K562 (cell line): ENCODE results near the gene NFS1. TPM values are rescaled to one million over a fixed set of nuclear protein-coding genes. Genes with fewer than 3 reads are reported as not detected.

Source experiments
- ATAC-seq: fragments of 200-7000 bp; cut with Tn5 transposase; 3 replicates; pipeline ENCODE4 v1.9.1; 2020; ENCODE audit warnings: moderate library complexity
- BruUV-seq: library from RNA; stranded (reverse); fragments of 400-500 nt; replicated peaks from 2 replicates; lab custom pipeline; 2021; lab: Mats Ljungman, UMichigan
- CTCF ChIA-PET: fragments of 300-600 bp; formaldehyde crosslinking; extraction: SDS; loops from one replicate; lab custom pipeline; 2021; ENCODE audit warnings: low intra/inter-chr PET ratio; lab: Yijun Ruan, JAX
- POLR2A ChIA-PET: fragments of 300-600, 350-650 bp; sonication (Branson Sonifier 250); formaldehyde crosslinking; extraction: SDS; loops from one replicate; lab custom pipeline; 2021; ENCODE audit warnings: antibody characterized with exemption, inconsistent platforms; lab: Yijun Ruan, JAX
- DNase-seq, 4 experiments: peaks; one replicate each; pipeline versions ENCODE4 v3.0.0 to v3.0.0-alpha.2; 2011 to 2018; ENCODE audit warnings: low spot score in 3 of 4, mixed read lengths in 3 of 4; ENCODE audit errors: extremely low read depth in 1 of 4
- FAIRE-seq: peaks from 2 replicates; lab custom pipeline; 2011; peaks lifted over from hg19 to GRCh38; lab: Jason Lieb, UNC
- H2AFZ ChIP-seq: 2 replicates; pipeline ENCODE4 v1.6.0; 2011; ENCODE audit warnings: low read depth, low read length, control low read depth, inconsistent platforms
- H3K27ac ChIP-seq: fragments of 200-600 bp; 3 replicates; pipeline ENCODE4 v1.8.0; 2011; ENCODE audit warnings: low read depth, mild to moderate bottlenecking, control low read depth, inconsistent platforms, low read length, moderate library complexity, mixed read lengths; ENCODE audit errors: extremely low read depth
- H3K27me3 ChIP-seq, 2 experiments: fragments of 300-600 bp in 1 of 2; 2 replicates in 1 of 2; 3 replicates in 1 of 2; pipeline versions ENCODE4 v1.6.0 to v1.8.0; 2011; ENCODE audit warnings: inconsistent platforms in 2 of 2, low read length in 2 of 2, mild to moderate bottlenecking in 1 of 2, mixed read lengths in 1 of 2, moderate library complexity in 1 of 2; ENCODE audit not compliant: control insufficient read depth in 2 of 2, insufficient read depth in 2 of 2
- H3K36me3 ChIP-seq: fragments of 300-600 bp; 3 replicates; pipeline ENCODE4 v1.8.0; 2011; ENCODE audit warnings: mild to moderate bottlenecking, low read length, inconsistent platforms; ENCODE audit not compliant: control insufficient read depth, insufficient read depth
- H3K4me1 ChIP-seq, 2 experiments: fragments of 200-600 bp in 1 of 2; replicated peaks in 1 of 2; 2 replicates in 1 of 2; 3 replicates in 1 of 2; pipeline versions ENCODE4 v1.5.1 to v1.8.0; 2011; ENCODE audit warnings: inconsistent platforms in 2 of 2, low read length in 2 of 2, mild to moderate bottlenecking in 1 of 2, mixed read lengths in 1 of 2, moderate library complexity in 1 of 2; ENCODE audit not compliant: control insufficient read depth in 2 of 2, insufficient read depth in 2 of 2
- H3K4me2 ChIP-seq: 2 replicates; pipeline ENCODE4 v1.6.1; 2011; ENCODE audit warnings: low read length, control low read depth, inconsistent platforms, mixed read lengths; ENCODE audit not compliant: insufficient read depth
- H3K4me3 ChIP-seq: fragments of 200-600 bp; sonication (generic), shearing (Covaris generic); 2 replicates; pipeline ENCODE4 v1.5.1; 2016; ENCODE audit warnings: control low read depth, inconsistent platforms
- H3K79me2 ChIP-seq: fragments of 200-600 bp; 3 replicates; pipeline ENCODE4 v1.8.0; 2011; ENCODE audit warnings: low read length, inconsistent platforms; ENCODE audit not compliant: control insufficient read depth, insufficient read depth
- H3K9ac ChIP-seq, 2 experiments: 2 replicates each; pipeline versions ENCODE4 v1.6.0 to v1.6.1; 2011; ENCODE audit warnings: low read depth in 2 of 2, low read length in 2 of 2, control low read depth in 1 of 2, inconsistent platforms in 1 of 2, mild to moderate bottlenecking in 1 of 2, mixed read lengths in 1 of 2; ENCODE audit not compliant: insufficient read depth in 1 of 2
- H3K9me1 ChIP-seq: one replicate; pipeline ENCODE4 v1.6.0; 2011; ENCODE audit warnings: inconsistent platforms, mild to moderate bottlenecking, low read length, moderate library complexity; ENCODE audit not compliant: control insufficient read depth, insufficient read depth
- H3K9me3 ChIP-seq: replicated peaks from 2 replicates; pipeline ENCODE4 v1.5.1; 2011; ENCODE audit warnings: low read depth, low read length, inconsistent platforms; ENCODE audit not compliant: control insufficient read depth, insufficient read depth
- H4K20me1 ChIP-seq: replicated peaks from 2 replicates; pipeline ENCODE4 v1.6.1; 2011; ENCODE audit warnings: low read length, inconsistent platforms, mixed read lengths; ENCODE audit not compliant: control insufficient read depth, insufficient read depth
- ARID1B ChIP-seq: fragments of 450-650 bp; IDR thresholded peaks from 2 replicates; pipeline ENCODE4 v1.6.1; 2016; ENCODE audit warnings: antibody characterized with exemption, mild to moderate bottlenecking, inconsistent platforms
- C11orf30 ChIP-seq: fragments of 450-650 bp; IDR thresholded peaks from 2 replicates; pipeline ENCODE4 v1.6.1; 2016; ENCODE audit warnings: low read depth, mild to moderate bottlenecking
- CBX2 ChIP-seq: fragments of 200-600 bp; sonication (generic); IDR thresholded peaks from one replicate; pipeline ENCODE4 v1.6.1; 2012; ENCODE audit warnings: mild to moderate bottlenecking, low read length, inconsistent platforms; ENCODE audit not compliant: insufficient read depth, poor library complexity, severe bottlenecking
- MEF2D ChIP-seq: conservative IDR thresholded peaks from 2 replicates; pipeline ENCODE4 v1.6.1; 2016; ENCODE audit warnings: low read depth, missing genetic modification characterization, missing compliant biosample characterization
- MYNN ChIP-seq, 2 experiments: sonication (generic); formaldehyde crosslinking in 1 of 2; IDR thresholded peaks; 2 replicates each; pipeline versions ENCODE4 v1.5.0 to v1.6.1; 2016 to 2020; ENCODE audit warnings: antibody characterized with exemption in 1 of 2, missing genetic modification reagents in 1 of 2
- NBN ChIP-seq: fragments of 450-650 bp; IDR thresholded peaks from 2 replicates; pipeline ENCODE4 v1.6.1; 2016; ENCODE audit warnings: low read depth, mild to moderate bottlenecking
- RFX7 ChIP-seq: fragments of 250-450 bp; sonication (Bioruptor Pico); IDR thresholded peaks from 2 replicates; pipeline ENCODE4 v1.5.1; 2021; ENCODE audit warnings: mild to moderate bottlenecking
- SUPT5H ChIP-seq: fragments of 450-650 bp; IDR thresholded peaks from 2 replicates; pipeline ENCODE4 v1.6.1; 2016
- TBL1XR1 ChIP-seq, 2 experiments: IDR thresholded peaks; 2 replicates each; pipeline ENCODE4 v1.6.1; 2012; ENCODE audit warnings: improper control_type of control experiment in 2 of 2, low read length in 2 of 2, mild to moderate bottlenecking in 1 of 2
- ZNF324 ChIP-seq: fragments of 250-450 bp; sonication (Bioruptor Pico); IDR thresholded peaks from 2 replicates; pipeline ENCODE4 v1.4.0; 2020; ENCODE audit warnings: mild to moderate bottlenecking
- ZNF668 ChIP-seq: fragments of 250-450 bp; sonication (Bioruptor Pico); IDR thresholded peaks from 2 replicates; pipeline ENCODE4 v1.8.0; 2022; ENCODE audit warnings: mild to moderate bottlenecking, inconsistent platforms
- WGBS: fragments of 100-300 bp; shearing (Covaris generic); methylation state at CpG from one replicate; pipeline ENCODE4 v1.1.6; 2016; ENCODE audit warnings: low coverage, mixed read lengths; ENCODE audit not compliant: insufficient coverage; ENCODE audit errors: missing lambda C conversion rate; 5-methylcytosine and 5-hydroxymethylcytosine counted together
- in situ Hi-C: fragments of 300-500 bp; cut with MboI; formaldehyde crosslinking; loops from 4 replicates; pipeline ENCODE4 v1.15.0; 2018; ENCODE audit warnings: inconsistent platforms, mixed read lengths
- intact Hi-C: fragments of 100-400 bp; cut with micrococcal nuclease; formaldehyde crosslinking; loops from 2 replicates; pipeline ENCODE4 v1.14.2; 2022
- polyA plus RNA-seq, 8 experiments: library from polyadenylated mRNA; depleted of rRNA in 4 of 8; stranded (reverse) in 5 of 8; unstranded in 3 of 8; fragments of >200 nt; fragmentation: Nextera tagmentation in 2 of 8; fragmentation: Illumina TruSeq in 1 of 8; extraction: Ambion mirVana in 2 of 8; extraction: Trizol in 1 of 8; gene quantifications; 2 replicates each; pipeline versions ENCODE4 v1.2.1 to v1.2.3, GENCODE V29; 2011 to 2014; ENCODE audit warnings: inconsistent platforms in 1 of 8, missing spikeins in 1 of 8
- total RNA-seq, 7 experiments: library from RNA; depleted of rRNA in 6 of 7; stranded (reverse); fragments of >200 nt in 6 of 7; fragmentation: Illumina TruSeq in 2 of 7; extraction: Trizol in 2 of 7; gene quantifications; 2 replicates each; pipeline versions ENCODE4 v1.2.1 to v1.2.3, GENCODE V29; 2011 to 2021; ENCODE audit warnings: low replicate concordance in 1 of 7
- TF ChIP-seq, protein P1 (sequence below): sonication (generic); formaldehyde crosslinking; IDR thresholded peaks from 2 replicates; pipeline ENCODE4 v1.8.0; 2022; ENCODE audit warnings: mild to moderate bottlenecking, missing genetic modification reagents
- TF ChIP-seq, protein P2 (sequence below): fragments of 250-450 bp; sonication (Bioruptor Pico); IDR thresholded peaks from 2 replicates; pipeline ENCODE4 v1.8.0; 2022; ENCODE audit warnings: inconsistent platforms, mild to moderate bottlenecking, moderate library complexity, borderline replicate concordance
- TF ChIP-seq, protein P3 (sequence below): fragments of 250-450 bp; sonication (Bioruptor Pico); IDR thresholded peaks from 2 replicates; pipeline ENCODE4 v1.5.1; 2021; ENCODE audit warnings: mild to moderate bottlenecking

Gene NFS1
- total and polyA plus RNA-seq, 9 of the 15 experiments (the other 6 are each of a cell fraction or from before 2014, with no cell fraction given): 11.5 to 84.8 (median 47.1) TPM

DNA sequence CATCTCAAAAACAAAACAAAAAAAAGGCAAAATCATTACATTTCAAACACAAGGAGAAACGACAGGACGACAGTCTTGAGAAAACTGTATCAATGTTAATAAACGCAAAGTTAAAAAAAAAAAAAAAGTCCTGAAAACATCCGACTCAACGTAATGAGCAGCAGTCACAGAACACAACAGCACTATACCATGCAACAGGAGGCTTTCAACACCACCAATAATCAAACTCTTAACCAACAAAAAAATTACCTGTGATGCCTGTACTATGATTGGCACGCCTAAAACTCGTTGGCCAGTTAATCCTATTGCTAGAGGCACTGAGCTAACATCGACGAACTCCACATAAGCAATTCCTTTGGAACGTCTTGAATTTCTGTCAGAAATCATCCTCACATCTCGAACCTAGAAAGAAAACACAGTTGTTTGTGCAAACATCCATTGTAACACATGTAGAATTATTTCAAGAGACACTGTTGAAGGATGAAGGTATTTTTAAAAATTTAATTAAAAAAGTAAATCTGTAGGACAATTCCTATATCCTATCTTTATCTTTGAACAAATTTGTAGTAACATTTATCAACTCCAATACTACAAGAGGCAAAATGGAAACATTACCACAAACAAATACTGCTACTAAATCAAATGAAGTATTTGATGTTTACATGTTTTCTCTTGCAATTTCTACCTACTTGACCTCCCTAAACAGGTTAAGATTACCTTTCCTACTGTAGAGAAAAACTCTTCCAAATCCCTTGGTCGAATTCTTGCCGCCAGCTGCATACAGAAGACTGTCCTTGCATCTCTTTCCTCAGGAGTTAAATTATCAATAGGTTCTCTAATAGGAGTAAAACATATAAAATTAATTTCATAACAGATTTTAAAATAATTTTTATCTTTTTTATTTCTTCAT, 25.4 kb upstream of the NFS1 start:
- CTCF ChIA-PET: no interaction called here
- no peak overlapping the region for H3K9ac ChIP-seq
- no peaks in the 10 kb centered on the region for H3K27me3 ChIP-seq
- FAIRE-seq: no peak
- no peak overlapping the region for H2AFZ ChIP-seq
- H4K20me1 ChIP-seq: peaks cover 20% of the 10 kb centered on the region
- BruUV-seq: no TSS peak
- H3K4me2 ChIP-seq: no peak overlapping the region
- no peak overlapping the region for H3K4me3 ChIP-seq
- ATAC-seq: no peak
- H3K9me1 ChIP-seq: no peaks in the 10 kb centered on the region
- POLR2A ChIA-PET: interaction anchor here (0.6 to 7.4 kb wide), 9 partner anchors 8 to 455 kb away, joined by 3 to 102 read pairs (median 5); partner anchors contain the start of genes NFS1, RBM39 and ROMO1
- in situ Hi-C loops: no loop called here
- H3K4me1 ChIP-seq: no peaks in the 10 kb centered on the region
- no peak for DNase-seq
- no peaks in the 10 kb centered on the region for H3K9me3 ChIP-seq
- peaks cover 86% of the 10 kb centered on the region for H3K79me2 ChIP-seq
- peaks cover 95% of the 10 kb centered on the region for H3K36me3 ChIP-seq
- no peak overlapping the region for H3K27ac ChIP-seq
- WGBS: 91% methylated on average over 13 of the region's 13 CpGs
- intact Hi-C loops: no loop called here
- TF ChIP-seq, protein P1, sequence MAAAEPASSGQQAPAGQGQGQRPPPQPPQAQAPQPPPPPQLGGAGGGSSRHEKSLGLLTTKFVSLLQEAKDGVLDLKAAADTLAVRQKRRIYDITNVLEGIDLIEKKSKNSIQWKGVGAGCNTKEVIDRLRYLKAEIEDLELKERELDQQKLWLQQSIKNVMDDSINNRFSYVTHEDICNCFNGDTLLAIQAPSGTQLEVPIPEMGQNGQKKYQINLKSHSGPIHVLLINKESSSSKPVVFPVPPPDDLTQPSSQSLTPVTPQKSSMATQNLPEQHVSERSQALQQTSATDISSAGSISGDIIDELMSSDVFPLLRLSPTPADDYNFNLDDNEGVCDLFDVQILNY (CRISPR knock-in tag): no peak
- no peak for TF ChIP-seq CBX2
- no peak for TF ChIP-seq TBL1XR1 (IDR thresholded peaks at IDR 0.05; ENCODE audit: low read length in 2 of 2)
- no peak for TF ChIP-seq ZNF324
- peak; percentile 26; the same call in 1 of the 2 replicates for TF ChIP-seq C11orf30
- TF ChIP-seq ARID1B: no peak
- no peak for TF ChIP-seq ZNF668
- TF ChIP-seq MEF2D (tag): no peak
- TF ChIP-seq SUPT5H: peak; percentile 46
- TF ChIP-seq NBN: no peak
- TF ChIP-seq, protein P2, sequence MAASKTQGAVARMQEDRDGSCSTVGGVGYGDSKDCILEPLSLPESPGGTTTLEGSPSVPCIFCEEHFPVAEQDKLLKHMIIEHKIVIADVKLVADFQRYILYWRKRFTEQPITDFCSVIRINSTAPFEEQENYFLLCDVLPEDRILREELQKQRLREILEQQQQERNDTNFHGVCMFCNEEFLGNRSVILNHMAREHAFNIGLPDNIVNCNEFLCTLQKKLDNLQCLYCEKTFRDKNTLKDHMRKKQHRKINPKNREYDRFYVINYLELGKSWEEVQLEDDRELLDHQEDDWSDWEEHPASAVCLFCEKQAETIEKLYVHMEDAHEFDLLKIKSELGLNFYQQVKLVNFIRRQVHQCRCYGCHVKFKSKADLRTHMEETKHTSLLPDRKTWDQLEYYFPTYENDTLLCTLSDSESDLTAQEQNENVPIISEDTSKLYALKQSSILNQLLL: no peak
- TF ChIP-seq MYNN (IDR thresholded peaks at IDR 0.05): no peak
- no peak for TF ChIP-seq MYNN (CRISPR knock-in tag; IDR thresholded peaks at IDR 0.05)
- TF ChIP-seq, protein P3, sequence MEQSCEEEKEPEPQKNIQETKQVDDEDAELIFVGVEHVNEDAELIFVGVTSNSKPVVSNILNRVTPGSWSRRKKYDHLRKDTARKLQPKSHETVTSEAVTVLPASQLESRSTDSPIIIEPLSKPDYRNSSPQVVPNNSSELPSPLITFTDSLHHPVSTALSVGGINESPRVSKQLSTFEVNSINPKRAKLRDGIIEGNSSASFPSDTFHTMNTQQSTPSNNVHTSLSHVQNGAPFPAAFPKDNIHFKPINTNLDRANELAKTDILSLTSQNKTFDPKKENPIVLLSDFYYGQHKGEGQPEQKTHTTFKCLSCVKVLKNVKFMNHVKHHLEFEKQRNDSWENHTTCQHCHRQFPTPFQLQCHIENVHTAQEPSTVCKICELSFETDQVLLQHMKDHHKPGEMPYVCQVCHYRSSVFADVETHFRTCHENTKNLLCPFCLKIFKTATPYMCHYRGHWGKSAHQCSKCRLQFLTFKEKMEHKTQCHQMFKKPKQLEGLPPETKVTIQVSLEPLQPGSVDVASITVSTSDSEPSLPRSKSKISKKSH (CRISPR knock-in tag): no peak
- TF ChIP-seq RFX7 (CRISPR knock-in tag): no peak
